Lung (tissue), 12 donors: ENCODE measurements around the gene CASP3. TPM values are rescaled to one million over a fixed set of nuclear protein-coding genes. Genes with fewer than 3 reads are reported as not detected.
"Not testable (repeated sequence)": the region's sequence is repeated elsewhere in the genome, so short reads cannot be mapped to it uniquely, and the experiment has no call there.

Source experiments
- ATAC-seq: fragments of 200-7000 bp; cut with Tn5 transposase; one replicate; pipeline ENCODE4 v1.9.1; 2020; ENCODE audit warnings: moderate number of reproducible peaks; ENCODE audit not compliant: insufficient read depth, low FRiP score
- DNase-seq, 3 donors: peaks; one replicate each; pipeline ENCODE4 v3.0.0-alpha.2; 2013 to 2017
- H3K27ac ChIP-seq, 2 donors: one replicate each; pipeline ENCODE4 v1.5.1; 2013; ENCODE audit warnings: mild to moderate bottlenecking in 2 of 2, moderate library complexity in 2 of 2, control low read depth in 1 of 2, inconsistent platforms in 1 of 2, low read depth in 1 of 2, low read length in 1 of 2
- H3K27me3 ChIP-seq, 3 donors: one replicate each; pipeline ENCODE4 v1.5.1; 2013; ENCODE audit warnings: low read length in 2 of 3; ENCODE audit not compliant: control insufficient read depth in 3 of 3, insufficient read depth in 3 of 3
- H3K36me3 ChIP-seq, 4 donors: one replicate each; pipeline ENCODE4 v1.5.1; 2013; ENCODE audit warnings: low read length in 4 of 4, mild to moderate bottlenecking in 1 of 4, moderate library complexity in 1 of 4; ENCODE audit not compliant: control insufficient read depth in 4 of 4, insufficient read depth in 4 of 4
- H3K4me1 ChIP-seq, 5 donors: one replicate each; pipeline ENCODE4 v1.5.1; 2013; ENCODE audit warnings: low read length in 5 of 5, mild to moderate bottlenecking in 2 of 5, moderate library complexity in 1 of 5; ENCODE audit not compliant: control insufficient read depth in 5 of 5, insufficient read depth in 5 of 5
- H3K4me3 ChIP-seq: one replicate; pipeline ENCODE4 v1.5.1; 2013; ENCODE audit warnings: mild to moderate bottlenecking, control low read depth, moderate library complexity
- H3K9ac ChIP-seq, 2 donors: one replicate each; pipeline ENCODE4 v1.5.1; 2013; ENCODE audit warnings: low read length in 2 of 2, control low read depth in 1 of 2; ENCODE audit not compliant: insufficient read depth in 1 of 2
- H3K9me3 ChIP-seq, 4 donors: one replicate each; pipeline ENCODE4 v1.5.1; 2013; ENCODE audit warnings: low read length in 3 of 4, mild to moderate bottlenecking in 1 of 4, moderate library complexity in 1 of 4; ENCODE audit not compliant: control insufficient read depth in 4 of 4, insufficient read depth in 3 of 4
- whole genome bisulfite sequencing, 2 donors: extraction: QIAGEN DNeasy Blood & Tissue Kit; methylation state at CpG; one replicate each; pipeline ENCODE4 v1.1.7; 2013; 5-methylcytosine and 5-hydroxymethylcytosine counted together
- polyA plus RNA-seq, 2 donors: library from polyadenylated mRNA; stranded (reverse); fragments of 200-250 nt; gene quantifications; one replicate each; pipeline ENCODE4 v1.2.1, GENCODE V29; 2013
- total RNA-seq, 2 donors: library from RNA; depleted of rRNA in 1 of 2; stranded (reverse); fragments of >200 nt in 1 of 2; gene quantifications; one replicate each; pipeline ENCODE4 v1.2.1, GENCODE V29; 2014 to 2021
- TF ChIP-seq, protein P1 (sequence below): IDR thresholded peaks from 2 replicates; pipeline ENCODE4 v1.5.1; 2012; ENCODE audit warnings: mild to moderate bottlenecking; ENCODE audit errors: control extremely low read depth, extremely low read depth
- donor health status: control.
- donor health status: control.
- donor health status: Bipolar disorder and iron deficiency.
- donor health status: healthy.
- donor health status: DM: yes; HTN: yes; CAD: no.

CASP3 gene
- total and polyA plus RNA-seq, 4 donors, result 9.3 to 30.4 (median 16.7) TPM

- H3K4me3 ChIP-seq, result no peak overlapping the region
- H3K36me3 ChIP-seq, result peaks cover 16 to 44% (median 33%) of the 10 kb centered on the region in 4 donors
- peaks cover 0 to 1% (median 0%) of the 10 kb centered on the region in 5 donors for H3K4me1 ChIP-seq
- no peak overlapping the region for H3K9ac ChIP-seq
- H3K27me3 ChIP-seq, result no peaks in the 10 kb centered on the region
- H3K27ac ChIP-seq, result no peak overlapping the region
- ATAC-seq (no peak), DNase-seq (no peak)
- TF ChIP-seq, protein P1, sequence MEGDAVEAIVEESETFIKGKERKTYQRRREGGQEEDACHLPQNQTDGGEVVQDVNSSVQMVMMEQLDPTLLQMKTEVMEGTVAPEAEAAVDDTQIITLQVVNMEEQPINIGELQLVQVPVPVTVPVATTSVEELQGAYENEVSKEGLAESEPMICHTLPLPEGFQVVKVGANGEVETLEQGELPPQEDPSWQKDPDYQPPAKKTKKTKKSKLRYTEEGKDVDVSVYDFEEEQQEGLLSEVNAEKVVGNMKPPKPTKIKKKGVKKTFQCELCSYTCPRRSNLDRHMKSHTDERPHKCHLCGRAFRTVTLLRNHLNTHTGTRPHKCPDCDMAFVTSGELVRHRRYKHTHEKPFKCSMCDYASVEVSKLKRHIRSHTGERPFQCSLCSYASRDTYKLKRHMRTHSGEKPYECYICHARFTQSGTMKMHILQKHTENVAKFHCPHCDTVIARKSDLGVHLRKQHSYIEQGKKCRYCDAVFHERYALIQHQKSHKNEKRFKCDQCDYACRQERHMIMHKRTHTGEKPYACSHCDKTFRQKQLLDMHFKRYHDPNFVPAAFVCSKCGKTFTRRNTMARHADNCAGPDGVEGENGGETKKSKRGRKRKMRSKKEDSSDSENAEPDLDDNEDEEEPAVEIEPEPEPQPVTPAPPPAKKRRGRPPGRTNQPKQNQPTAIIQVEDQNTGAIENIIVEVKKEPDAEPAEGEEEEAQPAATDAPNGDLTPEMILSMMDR, result no peak
- H3K9me3 ChIP-seq, result no peaks in the 10 kb centered on the region
- 92 to 97% methylated on average over 1 of the region's 1 CpG for WGBS, 2 donors
These were observed 16.4 kb downstream of the CASP3 start for GRCh38 chr4:184632842-184633241.

DNA sequence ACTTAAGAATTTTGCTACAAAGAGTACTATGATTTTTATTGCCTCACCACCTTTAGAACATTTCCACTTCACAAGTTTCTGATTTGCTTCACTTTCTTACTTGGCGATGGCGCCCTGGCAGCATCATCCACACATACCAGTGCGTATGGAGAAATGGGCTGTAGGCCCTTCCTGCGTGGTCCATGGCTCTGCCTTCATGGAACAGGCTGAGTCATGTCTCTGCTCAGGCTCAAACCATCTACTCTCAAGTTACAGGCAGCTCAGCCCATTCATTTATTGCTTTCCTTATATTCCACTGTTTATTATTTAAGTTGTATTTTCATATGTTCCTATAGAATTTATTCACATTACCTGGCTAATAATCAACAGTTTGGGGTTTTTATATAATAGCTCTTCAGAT is 21.1 kb downstream of the CASP3 start:
- H3K27me3 ChIP-seq, result no peaks in the 10 kb centered on the region
- peaks cover 0 to 2% (median 0%) of the 10 kb centered on the region in 5 donors for H3K4me1 ChIP-seq
- 96 to 98% methylated on average over 4 of the region's 4 CpGs for WGBS, 2 donors
- peaks cover 8 to 46% (median 17%) of the 10 kb centered on the region in 4 donors for H3K36me3 ChIP-seq
- H3K27ac ChIP-seq, result no peak overlapping the region
- no peak overlapping the region for H3K4me3 ChIP-seq
- H3K9me3 ChIP-seq, result no peaks in the 10 kb centered on the region
- DNase-seq (no peak), ATAC-seq (no peak)
- TF ChIP-seq, protein P1, result no peak
- H3K9ac ChIP-seq, result no peak overlapping the region

DNA sequence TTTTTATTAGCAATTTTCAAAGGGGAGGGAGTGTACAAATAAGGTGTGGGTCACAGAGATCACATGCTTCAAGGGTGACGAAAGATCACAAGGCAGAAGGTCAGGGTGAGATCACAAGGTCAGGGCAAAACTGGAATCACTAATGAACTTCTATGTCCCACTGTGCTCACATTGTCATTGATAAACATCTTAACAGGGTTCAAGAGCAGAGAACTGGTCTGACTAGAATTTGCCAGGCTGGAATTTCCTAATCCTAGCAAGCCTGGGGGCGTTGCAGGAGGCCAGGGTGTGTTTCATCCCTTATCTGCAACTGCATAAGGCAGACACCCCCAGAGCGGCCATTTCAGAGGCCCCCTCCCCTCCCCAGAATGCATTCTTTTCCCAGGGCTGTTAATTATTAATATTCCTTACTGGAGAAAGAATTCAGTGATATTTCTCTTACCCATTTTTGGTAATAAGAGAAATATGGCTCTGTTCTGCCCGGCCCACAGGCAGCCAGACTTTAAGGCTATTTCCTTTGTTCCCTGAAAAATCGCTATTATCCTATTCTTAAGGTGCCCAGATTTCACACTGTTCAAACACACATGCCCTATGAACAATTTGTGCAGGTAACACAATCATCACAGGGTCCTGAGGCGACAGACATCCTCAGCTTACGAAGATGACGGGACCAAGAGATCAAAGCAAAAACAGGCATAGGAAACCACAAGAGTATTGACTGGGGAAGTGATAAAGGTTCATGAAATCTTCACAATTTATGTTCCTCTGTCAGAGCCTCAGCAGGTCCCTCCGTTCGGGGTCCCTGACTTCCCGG is 23.3 kb downstream of the CASP3 start:
- H3K27ac ChIP-seq, H3K4me3 ChIP-seq, DNase-seq, H3K9me3 ChIP-seq, H3K27me3 ChIP-seq, ATAC-seq, H3K4me1 ChIP-seq, H3K9ac ChIP-seq: not testable (repeated sequence)
- peaks cover 8 to 36% (median 16%) of the 10 kb centered on the region in 4 donors for H3K36me3 ChIP-seq
- 63 to 78% methylated on average over 11 of the region's 11 CpGs for WGBS, 2 donors

- no peak for DNase-seq
- 93 to 95% methylated on average over 7 of the region's 7 CpGs for WGBS, 2 donors
- no peak overlapping the region for H3K9ac ChIP-seq
- H3K4me1 ChIP-seq, result peaks cover 0 to 2% (median 0%) of the 10 kb centered on the region in 5 donors
- H3K4me3 ChIP-seq, result no peak overlapping the region
- no peak for ATAC-seq
- no peaks in the 10 kb centered on the region for H3K9me3 ChIP-seq
- H3K36me3 ChIP-seq, result peaks cover 7 to 28% (median 13%) of the 10 kb centered on the region in 4 donors
- TF ChIP-seq, protein P1, result no peak
- H3K27me3 ChIP-seq, result no peaks in the 10 kb centered on the region
- H3K27ac ChIP-seq, result no peak overlapping the region
These were observed 24.2 kb downstream of the CASP3 start for GRCh38 chr4:184624972-184625554.

DNA sequence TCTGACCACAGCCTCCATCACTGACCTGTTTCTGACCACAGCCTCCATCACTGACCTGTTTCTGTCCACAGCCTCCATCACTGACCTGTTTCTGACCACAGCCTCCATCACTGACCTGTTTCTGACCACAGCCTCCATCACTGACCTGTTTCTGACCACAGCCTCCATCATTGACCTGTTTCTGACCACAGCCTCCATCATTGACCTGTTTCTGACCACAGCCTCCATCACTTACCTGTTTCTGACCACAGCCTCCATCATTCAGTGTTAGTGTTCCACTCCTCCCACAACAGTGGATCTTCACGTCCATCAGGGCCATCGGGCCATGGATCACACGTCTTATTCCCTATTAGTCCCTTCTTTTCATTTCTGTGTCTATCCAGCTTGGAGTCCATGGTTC is 24.7 kb downstream of the CASP3 start:
- ATAC-seq, DNase-seq, H3K9ac ChIP-seq, H3K27ac ChIP-seq, H3K9me3 ChIP-seq, H3K4me3 ChIP-seq, H3K27me3 ChIP-seq, H3K4me1 ChIP-seq: not testable (repeated sequence)
- WGBS, 2 donors, result 96 to 100% methylated on average over 3 of the region's 3 CpGs
- peaks cover 5 to 24% (median 9%) of the 10 kb centered on the region in 4 donors for H3K36me3 ChIP-seq
